Neural cell (in vitro differentiated cells): ENCODE data around the gene DDX39B.

ENCODE experiments used
- EP300 ChIP-seq: fragments of 450-650 bp; conservative IDR thresholded peaks from 2 replicates; pipeline ENCODE4 v1.6.1; 2014; ENCODE audit warnings: antibody characterized with exemption, mild to moderate bottlenecking, moderate library complexity; ENCODE audit not compliant: poor library complexity, severe bottlenecking
- EZH2 ChIP-seq: fragments of 200-600, 300-800 bp; shearing (Covaris generic), sonication (generic); IDR thresholded peaks from 2 replicates; pipeline ENCODE4 v1.6.1; 2014; ENCODE audit warnings: antibody characterized with exemption, low read length, borderline replicate concordance, mild to moderate bottlenecking; ENCODE audit not compliant: insufficient read depth, poor library complexity, severe bottlenecking
- MXI1 ChIP-seq: fragments of 450-650 bp; conservative IDR thresholded peaks from 2 replicates; pipeline ENCODE4 v1.6.1; 2014; ENCODE audit warnings: antibody characterized with exemption, mild to moderate bottlenecking; ENCODE audit not compliant: poor library complexity, severe bottlenecking
- POLR2AphosphoS5 ChIP-seq: IDR thresholded peaks from 2 replicates; pipeline ENCODE4 v1.6.1; 2012
- RAD21 ChIP-seq: fragments of 450-650 bp; conservative IDR thresholded peaks from 2 replicates; pipeline ENCODE4 v1.6.1; 2014; ENCODE audit warnings: antibody characterized with exemption, mild to moderate bottlenecking, moderate library complexity
- SMC3 ChIP-seq: fragments of 450-650 bp; conservative IDR thresholded peaks from 2 replicates; pipeline ENCODE4 v1.6.1; 2014; ENCODE audit warnings: antibody characterized with exemption, mild to moderate bottlenecking, moderate library complexity; ENCODE audit not compliant: poor library complexity
- TF ChIP-seq, protein P1 (sequence below): fragments of 450-650 bp; IDR thresholded peaks from 2 replicates; pipeline ENCODE4 v1.5.1; 2014; ENCODE audit warnings: antibody characterized with exemption, mild to moderate bottlenecking, moderate library complexity; ENCODE audit not compliant: poor library complexity, severe bottlenecking
- TF ChIP-seq, protein P2 (sequence below): IDR thresholded peaks from 2 replicates; pipeline ENCODE4 v1.6.1; 2012; ENCODE audit warnings: borderline replicate concordance

GRCh38 chr6:31489086-31489485 is 52.7 kb downstream of the DDX39B start:
- TF ChIP-seq, protein P1, sequence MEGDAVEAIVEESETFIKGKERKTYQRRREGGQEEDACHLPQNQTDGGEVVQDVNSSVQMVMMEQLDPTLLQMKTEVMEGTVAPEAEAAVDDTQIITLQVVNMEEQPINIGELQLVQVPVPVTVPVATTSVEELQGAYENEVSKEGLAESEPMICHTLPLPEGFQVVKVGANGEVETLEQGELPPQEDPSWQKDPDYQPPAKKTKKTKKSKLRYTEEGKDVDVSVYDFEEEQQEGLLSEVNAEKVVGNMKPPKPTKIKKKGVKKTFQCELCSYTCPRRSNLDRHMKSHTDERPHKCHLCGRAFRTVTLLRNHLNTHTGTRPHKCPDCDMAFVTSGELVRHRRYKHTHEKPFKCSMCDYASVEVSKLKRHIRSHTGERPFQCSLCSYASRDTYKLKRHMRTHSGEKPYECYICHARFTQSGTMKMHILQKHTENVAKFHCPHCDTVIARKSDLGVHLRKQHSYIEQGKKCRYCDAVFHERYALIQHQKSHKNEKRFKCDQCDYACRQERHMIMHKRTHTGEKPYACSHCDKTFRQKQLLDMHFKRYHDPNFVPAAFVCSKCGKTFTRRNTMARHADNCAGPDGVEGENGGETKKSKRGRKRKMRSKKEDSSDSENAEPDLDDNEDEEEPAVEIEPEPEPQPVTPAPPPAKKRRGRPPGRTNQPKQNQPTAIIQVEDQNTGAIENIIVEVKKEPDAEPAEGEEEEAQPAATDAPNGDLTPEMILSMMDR: no peak
- TF ChIP-seq, protein P2, sequence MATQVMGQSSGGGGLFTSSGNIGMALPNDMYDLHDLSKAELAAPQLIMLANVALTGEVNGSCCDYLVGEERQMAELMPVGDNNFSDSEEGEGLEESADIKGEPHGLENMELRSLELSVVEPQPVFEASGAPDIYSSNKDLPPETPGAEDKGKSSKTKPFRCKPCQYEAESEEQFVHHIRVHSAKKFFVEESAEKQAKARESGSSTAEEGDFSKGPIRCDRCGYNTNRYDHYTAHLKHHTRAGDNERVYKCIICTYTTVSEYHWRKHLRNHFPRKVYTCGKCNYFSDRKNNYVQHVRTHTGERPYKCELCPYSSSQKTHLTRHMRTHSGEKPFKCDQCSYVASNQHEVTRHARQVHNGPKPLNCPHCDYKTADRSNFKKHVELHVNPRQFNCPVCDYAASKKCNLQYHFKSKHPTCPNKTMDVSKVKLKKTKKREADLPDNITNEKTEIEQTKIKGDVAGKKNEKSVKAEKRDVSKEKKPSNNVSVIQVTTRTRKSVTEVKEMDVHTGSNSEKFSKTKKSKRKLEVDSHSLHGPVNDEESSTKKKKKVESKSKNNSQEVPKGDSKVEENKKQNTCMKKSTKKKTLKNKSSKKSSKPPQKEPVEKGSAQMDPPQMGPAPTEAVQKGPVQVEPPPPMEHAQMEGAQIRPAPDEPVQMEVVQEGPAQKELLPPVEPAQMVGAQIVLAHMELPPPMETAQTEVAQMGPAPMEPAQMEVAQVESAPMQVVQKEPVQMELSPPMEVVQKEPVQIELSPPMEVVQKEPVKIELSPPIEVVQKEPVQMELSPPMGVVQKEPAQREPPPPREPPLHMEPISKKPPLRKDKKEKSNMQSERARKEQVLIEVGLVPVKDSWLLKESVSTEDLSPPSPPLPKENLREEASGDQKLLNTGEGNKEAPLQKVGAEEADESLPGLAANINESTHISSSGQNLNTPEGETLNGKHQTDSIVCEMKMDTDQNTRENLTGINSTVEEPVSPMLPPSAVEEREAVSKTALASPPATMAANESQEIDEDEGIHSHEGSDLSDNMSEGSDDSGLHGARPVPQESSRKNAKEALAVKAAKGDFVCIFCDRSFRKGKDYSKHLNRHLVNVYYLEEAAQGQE: no peak
- TF ChIP-seq EZH2 (no peak), POLR2AphosphoS5 (no peak), RAD21 (no peak), EP300 (no peak), MXI1 (no peak), SMC3 (no peak)
